ENCODE data around the gene NEK10.
"Not testable (repeated sequence)": the region's sequence is repeated elsewhere in the genome, so short reads cannot be mapped to it uniquely, and the experiment has no call there.

Gene NEK10

GRCh38 chr3:27312044-27312668, 57.0 kb downstream of the NEK10 start:
- peak; percentile 68 for DNase-seq (ENCODE audit: low read depth)

GRCh38 chr3:27311400-27311799, 57.8 kb downstream of the NEK10 start:
- peak; percentile 43 for DNase-seq (ENCODE audit: low read depth)

- DNase-seq (ENCODE audit: low read depth), result no peak
Observed at GRCh38 chr3:27310688-27311087, 58.5 kb downstream of the NEK10 start.

- DNase-seq (ENCODE audit: low read depth), result no peak
Observed at GRCh38 chr3:27307566-27307965, 61.6 kb downstream of the NEK10 start.

- no peak for DNase-seq (ENCODE audit: low read depth)
Observed at GRCh38 chr3:27302891-27303290, 66.3 kb downstream of the NEK10 start.

GRCh38 chr3:27298981-27299380, 70.2 kb downstream of the NEK10 start:
- DNase-seq (ENCODE audit: low read depth), result not testable (repeated sequence)

- peak; percentile 43 for DNase-seq (ENCODE audit: low read depth)
Observed at GRCh38 chr3:27293939-27294338, 75.2 kb downstream of the NEK10 start.

GRCh38 chr3:27290760-27291159, 78.4 kb downstream of the NEK10 start:
- no peak for DNase-seq (ENCODE audit: low read depth)

GRCh38 chr3:27289769-27290413, 79.3 kb downstream of the NEK10 start:
- no peak for DNase-seq (ENCODE audit: low read depth)

GRCh38 chr3:27287052-27287451, 82.1 kb downstream of the NEK10 start:
- no peak for DNase-seq (ENCODE audit: low read depth)

- not testable (repeated sequence) for DNase-seq (ENCODE audit: low read depth)
Observed at GRCh38 chr3:27286467-27286866, 82.7 kb downstream of the NEK10 start.

GRCh38 chr3:27285668-27286067, 83.5 kb downstream of the NEK10 start:
- DNase-seq (ENCODE audit: low read depth), result no peak

- DNase-seq (ENCODE audit: low read depth), result no peak
Observed at GRCh38 chr3:27281671-27282150, 87.5 kb downstream of the NEK10 start.

GRCh38 chr3:27279123-27279522, 90.1 kb downstream of the NEK10 start:
- no peak for DNase-seq (ENCODE audit: low read depth)

GRCh38 chr3:27278383-27279055, 90.7 kb downstream of the NEK10 start:
- DNase-seq (ENCODE audit: low read depth), result no peak

- no peak for DNase-seq (ENCODE audit: low read depth)
Observed at GRCh38 chr3:27275441-27275990, 93.7 kb downstream of the NEK10 start.

GRCh38 chr3:27271890-27272289, 97.3 kb downstream of the NEK10 start:
- no peak for DNase-seq (ENCODE audit: low read depth)

- no peak for DNase-seq (ENCODE audit: low read depth)
Observed at GRCh38 chr3:27254896-27255295, 114.3 kb downstream of the NEK10 start.

GRCh38 chr3:27253831-27254230, 115.4 kb downstream of the NEK10 start:
- DNase-seq (ENCODE audit: low read depth), result peak; percentile 27

- no peak for DNase-seq (ENCODE audit: low read depth)
Observed at GRCh38 chr3:27253391-27253790, 115.8 kb downstream of the NEK10 start.

- DNase-seq (ENCODE audit: low read depth), result no peak
Observed at GRCh38 chr3:27252646-27253045, 116.5 kb downstream of the NEK10 start.

GRCh38 chr3:27244374-27244773, 124.8 kb downstream of the NEK10 start:
- no peak for DNase-seq (ENCODE audit: low read depth)

GRCh38 chr3:27239951-27240350, 129.2 kb downstream of the NEK10 start:
- DNase-seq (ENCODE audit: low read depth), result no peak
